CD4-positive, alpha-beta T cell treated with Interferon gamma for 1 hour (primary cell): ENCODE data around the gene SLC25A47.

Experiments
- DNase-seq: peaks from one replicate; pipeline ENCODE4 v3.0.0-alpha.2; 2020

SLC25A47 gene

GRCh38 chr14:100350276-100350926, 27.3 kb downstream of the SLC25A47 start:
- no peak for DNase-seq

DNA sequence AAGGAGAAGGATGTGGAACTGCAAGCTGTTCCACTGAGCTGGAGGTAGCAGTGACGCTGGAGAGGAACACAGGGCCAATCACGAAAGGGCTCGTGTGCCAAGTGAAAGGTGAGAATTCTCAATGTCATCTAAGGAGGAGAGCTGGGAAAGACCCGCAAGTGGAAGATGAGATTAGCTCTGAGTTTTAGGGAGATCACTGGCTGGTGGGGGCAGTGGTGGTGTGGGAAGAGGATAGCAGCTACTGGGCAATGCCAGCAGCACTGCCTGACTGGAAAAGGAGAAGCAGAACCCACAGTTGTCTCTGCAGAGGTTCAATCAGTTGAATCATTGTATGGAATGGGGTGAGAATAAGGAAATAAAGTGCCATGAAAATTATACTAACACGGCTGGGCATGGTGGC, 27.8 kb downstream of the SLC25A47 start:
- DNase-seq, result no peak

- DNase-seq, result no peak
Observed at GRCh38 chr14:100358396-100358795, 35.3 kb downstream of the SLC25A47 start.

DNA sequence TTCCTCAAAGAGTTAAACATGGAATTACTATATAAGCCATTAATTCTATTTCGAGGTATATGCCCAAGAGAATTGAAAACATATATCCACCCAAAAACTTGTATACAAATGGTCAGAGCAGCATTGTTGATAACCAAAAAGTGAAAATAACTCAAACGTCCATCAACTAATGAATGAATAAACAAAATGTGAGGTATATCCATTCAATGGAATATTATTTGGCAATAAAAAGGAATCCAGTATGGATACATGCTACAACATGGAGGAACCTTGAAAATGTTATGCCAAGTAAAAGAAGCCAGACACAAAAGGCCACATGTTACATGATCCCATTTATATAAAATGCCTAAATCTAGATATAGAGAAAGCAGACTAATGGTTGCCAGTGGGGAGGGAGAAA, 36.0 kb downstream of the SLC25A47 start:
- DNase-seq, result no peak

DNA sequence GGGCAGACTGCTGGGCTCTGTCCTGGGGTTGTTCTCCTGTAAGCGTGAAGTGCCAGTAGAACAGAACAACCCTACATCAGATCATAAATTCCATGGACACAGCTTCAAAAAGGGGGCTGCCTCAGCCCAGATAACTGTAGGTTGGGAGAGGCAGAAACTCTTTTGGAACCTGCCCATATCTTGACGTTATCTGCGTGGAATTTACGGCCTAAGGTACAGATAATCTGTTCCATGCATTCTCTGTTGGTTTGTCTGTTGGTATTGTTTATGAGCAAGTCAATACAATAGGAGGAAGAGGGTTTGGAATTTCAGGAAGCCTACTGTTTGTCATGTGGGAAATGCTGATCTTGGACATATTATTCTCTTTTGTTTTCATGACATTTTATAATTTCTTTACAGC, 36.7 kb downstream of the SLC25A47 start:
- no peak for DNase-seq

- DNase-seq, result no peak
Observed at GRCh38 chr14:100361626-100362025, 38.5 kb downstream of the SLC25A47 start.

DNA sequence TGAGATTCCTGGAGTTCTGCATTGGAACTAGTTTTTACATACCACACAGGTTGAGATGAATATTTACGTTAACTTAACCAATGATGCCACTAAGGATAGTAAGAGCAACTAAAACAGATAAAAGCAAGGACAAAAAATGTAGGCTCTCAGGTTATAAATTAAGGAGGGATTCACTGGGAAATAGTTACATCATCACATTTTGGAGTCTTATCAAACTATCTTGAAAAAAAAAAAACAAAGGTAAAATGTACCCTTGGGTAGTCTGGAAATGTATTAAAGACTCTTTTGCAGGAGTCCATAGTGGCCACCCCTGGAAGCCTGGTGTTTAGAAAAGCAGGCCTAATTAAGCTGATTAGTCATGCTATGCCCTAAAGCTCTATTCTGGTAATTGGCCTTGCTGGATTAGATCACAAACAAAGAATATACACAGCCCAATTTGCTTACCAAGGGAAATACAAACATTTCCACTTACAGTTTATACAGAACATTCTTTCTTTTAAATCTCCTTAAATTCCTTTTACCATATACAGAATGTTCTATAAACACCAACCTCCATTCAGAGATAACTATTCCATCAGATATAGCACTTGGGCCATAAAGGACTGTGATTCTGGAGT, 39.3 kb downstream of the SLC25A47 start:
- no peak for DNase-seq

GRCh38 chr14:100363053-100363452, 39.9 kb downstream of the SLC25A47 start:
- no peak for DNase-seq

DNA sequence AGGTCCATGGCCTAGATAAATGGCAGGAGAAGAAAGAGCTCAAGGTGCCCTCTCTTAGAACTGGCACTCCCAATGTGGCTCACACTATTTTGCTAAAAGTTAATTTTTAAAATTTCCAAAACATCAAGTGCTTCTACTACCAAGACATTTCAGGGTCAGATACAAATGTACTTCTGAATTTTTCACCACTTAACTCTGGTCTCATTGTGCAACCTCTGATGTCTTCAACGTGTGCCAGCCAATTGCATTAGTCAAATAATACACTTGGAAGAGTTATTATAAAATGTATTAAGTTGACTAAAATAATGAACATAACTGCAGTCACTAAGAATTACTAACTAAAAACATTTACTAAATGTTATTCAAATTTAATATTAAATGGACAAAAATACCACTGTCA, 41.3 kb downstream of the SLC25A47 start:
- DNase-seq, result no peak

DNA sequence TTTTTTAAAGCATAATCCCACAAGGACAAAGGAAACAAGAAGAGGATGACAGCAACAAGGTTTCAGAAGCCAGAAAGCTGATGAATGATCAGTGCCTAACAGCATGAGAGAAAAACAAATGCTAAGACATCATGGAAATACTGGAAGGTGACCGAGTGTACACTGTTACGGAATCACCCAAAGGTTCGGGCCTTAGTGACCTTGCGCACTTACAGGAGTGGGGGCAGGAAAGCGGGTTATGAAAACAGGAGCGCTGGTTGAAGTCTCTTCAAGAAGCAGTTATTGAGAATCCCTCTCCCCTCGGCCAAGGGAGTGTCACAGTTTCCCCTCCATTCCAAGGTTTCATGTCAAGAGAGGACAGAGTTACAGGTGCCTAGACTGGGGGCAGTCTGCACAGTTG, 42.6 kb downstream of the SLC25A47 start:
- no peak for DNase-seq

DNA sequence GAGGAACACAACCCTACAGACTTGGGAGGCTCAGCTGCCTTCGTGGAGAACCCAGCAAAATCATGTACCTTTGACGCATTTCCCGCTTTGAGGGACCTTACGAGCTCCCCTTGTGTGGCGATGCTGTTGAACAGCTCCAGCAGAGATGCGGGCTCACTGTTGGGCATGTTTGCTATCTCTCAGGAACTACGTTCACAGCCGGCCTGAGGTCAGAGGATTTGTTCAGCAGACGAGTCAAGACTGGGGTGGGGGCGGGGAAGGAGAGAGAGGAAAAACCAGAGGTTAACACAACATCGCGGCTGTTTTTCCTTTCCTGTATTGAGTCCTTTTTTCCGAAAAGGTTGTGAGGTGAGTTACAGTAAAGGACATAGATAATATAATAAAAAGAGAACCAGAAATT, 45.9 kb downstream of the SLC25A47 start:
- no peak for DNase-seq

- DNase-seq, result no peak
Observed at GRCh38 chr14:100370003-100370402, 46.9 kb downstream of the SLC25A47 start.

DNA sequence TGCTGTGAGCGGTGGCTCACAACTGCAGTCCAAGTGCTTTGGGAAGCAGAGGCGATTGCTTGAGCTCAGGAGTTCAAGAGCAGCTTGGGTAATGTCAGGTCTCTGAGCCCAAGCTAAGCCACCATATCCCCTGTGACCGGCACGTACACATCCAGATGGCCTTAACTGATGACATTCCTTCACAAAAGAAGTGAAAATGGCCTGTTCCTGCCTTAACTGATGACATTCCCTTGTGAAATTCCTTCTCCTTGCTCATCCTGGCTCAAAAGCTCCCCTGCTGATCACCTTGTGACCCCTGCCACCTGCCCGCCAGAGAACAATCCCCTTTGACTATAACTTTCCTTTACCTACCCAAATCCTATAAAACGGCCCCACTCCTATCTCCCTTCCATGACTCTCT, 48.6 kb downstream of the SLC25A47 start:
- DNase-seq, result no peak

DNA sequence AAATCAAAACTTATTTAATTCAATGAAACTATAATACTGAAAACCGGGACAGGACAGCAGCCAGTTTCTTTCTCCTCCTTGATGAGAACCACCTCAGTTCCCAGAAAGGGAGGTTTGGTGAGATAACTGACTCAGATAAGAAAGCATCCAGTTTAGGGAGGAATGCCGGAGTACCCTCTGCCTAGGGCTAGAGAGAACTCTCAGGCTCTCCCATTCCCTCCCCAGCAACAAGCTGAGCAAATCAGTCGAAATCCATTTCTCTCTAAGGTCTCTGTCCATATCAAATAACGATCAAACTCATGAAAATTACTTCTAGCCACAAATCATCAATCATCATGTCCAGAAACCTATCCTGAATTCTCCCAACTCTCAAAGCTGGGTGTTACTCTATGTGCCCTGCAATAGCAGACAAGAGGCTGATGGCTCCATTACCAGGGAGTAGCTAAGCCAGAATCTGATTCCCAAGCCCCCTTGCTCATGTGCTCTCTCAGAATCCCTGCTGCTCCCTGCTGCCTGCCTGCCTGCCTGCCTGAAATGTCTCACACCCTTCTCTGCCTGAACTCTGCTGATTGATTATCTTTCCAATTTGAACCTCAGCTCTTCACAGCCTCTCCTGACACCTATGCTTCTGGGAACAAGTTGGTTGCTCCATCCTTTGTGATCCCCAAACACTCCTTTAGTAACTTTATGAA, 49.4 kb downstream of the SLC25A47 start:
- no peak for DNase-seq

DNA sequence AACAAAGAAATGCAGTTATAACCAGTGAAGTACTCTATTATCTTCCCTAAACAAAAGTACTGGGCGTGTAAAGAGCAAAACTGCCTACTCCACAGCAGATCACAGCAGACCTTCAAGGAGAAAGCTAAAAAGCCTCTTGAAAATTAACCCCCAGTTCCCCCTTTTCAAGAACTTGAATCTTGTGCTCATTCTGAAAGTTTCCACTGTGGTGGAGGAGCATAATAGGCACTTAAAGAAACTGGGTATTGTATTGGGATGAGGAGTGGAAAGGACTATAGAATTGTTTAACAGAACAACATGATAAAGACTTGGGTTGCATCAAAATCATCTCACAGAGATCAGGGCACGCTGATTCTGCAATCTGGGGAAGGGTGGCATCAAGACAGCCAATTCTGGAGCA, 51.1 kb downstream of the SLC25A47 start:
- DNase-seq, result no peak

DNA sequence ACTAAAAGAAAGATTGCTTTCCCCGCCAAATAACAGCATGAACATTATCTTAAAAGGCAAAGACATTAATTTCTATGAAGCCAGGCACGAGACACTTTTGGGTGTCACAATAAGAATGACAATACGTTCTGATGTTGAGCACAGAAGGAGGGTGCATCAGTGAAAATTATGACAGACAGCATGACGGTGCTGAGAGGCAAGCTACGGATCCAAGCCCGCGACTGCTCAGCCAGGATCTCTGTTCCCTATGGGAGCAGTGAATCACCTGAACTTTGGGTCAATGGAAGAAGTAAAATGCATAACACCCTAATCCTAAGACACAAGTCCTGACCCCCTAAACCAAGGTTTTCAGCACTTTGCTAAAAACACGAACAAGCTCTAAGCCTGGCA, 51.7 kb downstream of the SLC25A47 start:
- DNase-seq, result peak; percentile 13

DNA sequence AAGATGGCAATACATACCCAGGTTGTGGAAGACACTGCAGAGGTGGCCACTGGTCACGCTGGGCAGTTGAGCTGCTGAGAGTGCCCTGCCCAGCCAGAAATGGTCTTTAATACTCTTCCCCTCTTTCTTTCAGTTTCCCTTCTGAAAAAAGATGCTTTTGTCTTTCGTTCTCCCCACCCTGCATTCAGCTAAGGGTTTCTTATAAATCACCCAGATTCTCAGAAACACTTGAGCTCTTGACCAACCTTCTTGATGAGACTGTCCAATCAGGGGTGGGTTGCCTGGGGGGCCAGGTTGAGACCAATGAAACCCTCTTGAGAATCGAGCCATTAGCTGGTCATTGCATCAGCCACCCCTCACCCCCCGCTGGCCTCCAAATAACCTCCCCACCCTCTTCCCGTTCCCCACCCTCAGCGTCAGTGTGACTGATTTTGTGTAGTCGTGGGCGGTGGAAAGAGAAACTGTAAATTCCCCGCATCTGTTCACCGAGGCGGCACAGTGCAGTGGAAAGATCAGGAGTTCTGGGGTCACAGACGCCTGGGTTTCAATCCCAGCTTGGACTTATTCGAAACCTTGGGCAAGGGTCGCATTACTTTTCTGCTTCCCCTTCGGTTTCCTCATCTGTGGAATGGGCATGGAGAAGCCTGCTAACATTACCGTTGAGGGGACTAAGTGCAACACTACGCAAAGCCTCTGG, 52.3 kb downstream of the SLC25A47 start:
- DNase-seq, result peak; percentile 88

- peak; percentile 92 for DNase-seq
Observed at GRCh38 chr14:100375963-100376735, 53.0 kb downstream of the SLC25A47 start, which contains the start of gene WDR25. WDR25 (plus strand) TSS chr14:100376485.

- no peak for DNase-seq
Observed at GRCh38 chr14:100376751-100377171, 53.6 kb downstream of the SLC25A47 start.
